GM23338 (cell line): ENCODE results near the gene NBPF26. TPM values are rescaled to one million over a fixed set of nuclear protein-coding genes. Genes with fewer than 3 reads are reported as not detected.
"Not testable (repeated sequence)": the region's sequence is repeated elsewhere in the genome, so short reads cannot be mapped to it uniquely, and the experiment has no call there.

Experiments used
- ATAC-seq: fragments of 200-7000 bp; cut with Tn5 transposase; 3 replicates; pipeline ENCODE4 v1.9.1; 2020
- DNase-seq: peaks from one replicate; pipeline ENCODE4 v3.0.0-alpha.2; 2015; ENCODE audit warnings: low spot score
- H2AFZ ChIP-seq: fragments of 200-600 bp; sonication (generic); 2 replicates; pipeline ENCODE4 v1.8.0; 2016; ENCODE audit warnings: antibody characterized with exemption, mild to moderate bottlenecking, moderate library complexity
- H3F3A ChIP-seq: fragments of 200-600 bp; sonication (generic); replicated peaks from 2 replicates; pipeline ENCODE4 v1.8.0; 2017; ENCODE audit warnings: antibody characterized with exemption, mixed run types, low read depth
- H3K27ac ChIP-seq: fragments of 200-600 bp; sonication (generic); 2 replicates; pipeline ENCODE4 v1.6.1; 2016; ENCODE audit warnings: low read depth
- H3K27me3 ChIP-seq: fragments of 200-600 bp; sonication (generic); 2 replicates; pipeline ENCODE4 v1.8.0; 2016; ENCODE audit warnings: mild to moderate bottlenecking, mixed run types, moderate library complexity; ENCODE audit not compliant: insufficient read depth
- H3K36me3 ChIP-seq: fragments of 200-600 bp; sonication (generic); 2 replicates; pipeline ENCODE4 v1.8.0; 2016; ENCODE audit warnings: mild to moderate bottlenecking; ENCODE audit not compliant: insufficient read depth
- H3K4me1 ChIP-seq: fragments of 200-600 bp; sonication (generic); 2 replicates; pipeline ENCODE4 v1.8.0; 2016; ENCODE audit warnings: mild to moderate bottlenecking, moderate library complexity; ENCODE audit not compliant: insufficient read depth
- H3K4me2 ChIP-seq: fragments of 200-600 bp; sonication (generic); 2 replicates; pipeline ENCODE4 v1.7.1; 2017; ENCODE audit warnings: mixed run types
- H3K4me3 ChIP-seq: fragments of 200-600 bp; sonication (generic); 2 replicates; pipeline ENCODE4 v1.6.1; 2016; ENCODE audit warnings: mixed run types
- H3K79me2 ChIP-seq: fragments of 200-600 bp; sonication (generic); replicated peaks from 2 replicates; pipeline ENCODE4 v1.8.0; 2017; ENCODE audit warnings: mild to moderate bottlenecking; ENCODE audit not compliant: insufficient read depth
- H3K9me2 ChIP-seq: fragments of 200-600 bp; sonication (generic); 2 replicates; pipeline ENCODE4 v1.8.0; 2017; ENCODE audit not compliant: insufficient read depth
- H4K20me1 ChIP-seq: fragments of 200-600 bp; sonication (generic); replicated peaks from 2 replicates; pipeline ENCODE4 v1.8.0; 2017; ENCODE audit warnings: mild to moderate bottlenecking; ENCODE audit not compliant: insufficient read depth
- H3K27ac Mint-ChIP-seq: 2 replicates; pipeline ENCODE4 v1.8.0; 2020; ENCODE audit warnings: inconsistent platforms, mild to moderate bottlenecking, moderate library complexity, mixed read lengths
- H3K27me3 Mint-ChIP-seq: 3 replicates; pipeline ENCODE4 v1.8.0; 2022; ENCODE audit warnings: low read depth, mild to moderate bottlenecking, moderate library complexity, mixed read lengths, inconsistent platforms; ENCODE audit not compliant: insufficient read depth, poor library complexity
- H3K36me3 Mint-ChIP-seq: 3 replicates; pipeline ENCODE4 v1.8.0; 2021; ENCODE audit warnings: low read depth, mild to moderate bottlenecking, inconsistent platforms, moderate library complexity, mixed read lengths
- H3K4me1 Mint-ChIP-seq: 3 replicates; pipeline ENCODE4 v1.8.0; 2020; ENCODE audit warnings: mild to moderate bottlenecking, inconsistent platforms, mixed read lengths
- H3K4me3 Mint-ChIP-seq: 3 replicates; pipeline ENCODE4 v1.8.0; 2021; ENCODE audit warnings: moderate library complexity, mild to moderate bottlenecking, inconsistent platforms, mixed read lengths
- H3K9me3 Mint-ChIP-seq: 3 replicates; pipeline ENCODE4 v1.8.0; 2020; ENCODE audit warnings: moderate library complexity, mild to moderate bottlenecking, inconsistent platforms, mixed read lengths
- CREB1 ChIP-seq: fragments of 250-450 bp; sonication (Bioruptor Pico); IDR thresholded peaks from 2 replicates; pipeline ENCODE4 v1.5.0; 2020; ENCODE audit warnings: low read depth, mild to moderate bottlenecking, moderate library complexity
- POLR2AphosphoS5 ChIP-seq: IDR thresholded peaks from 2 replicates; pipeline ENCODE4 v1.6.1; 2016; ENCODE audit warnings: antibody characterized with exemption, low read depth
- polyA plus RNA-seq: library from polyadenylated mRNA; unstranded; fragments of >200 nt; fragmentation: Nextera tagmentation; extraction: Ambion mirVana; gene quantifications from 2 replicates; pipeline ENCODE4 v1.2.1, GENCODE V29; 2016
- total RNA-seq: library from RNA; depleted of rRNA; stranded (reverse); fragments of >200 nt; shearing (Covaris generic); gene quantifications from 2 replicates; pipeline ENCODE4 v1.2.3, GENCODE V29; 2014
- TF ChIP-seq, protein P1 (sequence below): IDR thresholded peaks from 2 replicates; pipeline ENCODE4 v1.6.1; 2016; ENCODE audit warnings: antibody characterized with exemption

Gene NBPF26
- total and polyA plus RNA-seq, 2 experiments from 2014 or later = 1.8 to 6.8 TPM

DNA sequence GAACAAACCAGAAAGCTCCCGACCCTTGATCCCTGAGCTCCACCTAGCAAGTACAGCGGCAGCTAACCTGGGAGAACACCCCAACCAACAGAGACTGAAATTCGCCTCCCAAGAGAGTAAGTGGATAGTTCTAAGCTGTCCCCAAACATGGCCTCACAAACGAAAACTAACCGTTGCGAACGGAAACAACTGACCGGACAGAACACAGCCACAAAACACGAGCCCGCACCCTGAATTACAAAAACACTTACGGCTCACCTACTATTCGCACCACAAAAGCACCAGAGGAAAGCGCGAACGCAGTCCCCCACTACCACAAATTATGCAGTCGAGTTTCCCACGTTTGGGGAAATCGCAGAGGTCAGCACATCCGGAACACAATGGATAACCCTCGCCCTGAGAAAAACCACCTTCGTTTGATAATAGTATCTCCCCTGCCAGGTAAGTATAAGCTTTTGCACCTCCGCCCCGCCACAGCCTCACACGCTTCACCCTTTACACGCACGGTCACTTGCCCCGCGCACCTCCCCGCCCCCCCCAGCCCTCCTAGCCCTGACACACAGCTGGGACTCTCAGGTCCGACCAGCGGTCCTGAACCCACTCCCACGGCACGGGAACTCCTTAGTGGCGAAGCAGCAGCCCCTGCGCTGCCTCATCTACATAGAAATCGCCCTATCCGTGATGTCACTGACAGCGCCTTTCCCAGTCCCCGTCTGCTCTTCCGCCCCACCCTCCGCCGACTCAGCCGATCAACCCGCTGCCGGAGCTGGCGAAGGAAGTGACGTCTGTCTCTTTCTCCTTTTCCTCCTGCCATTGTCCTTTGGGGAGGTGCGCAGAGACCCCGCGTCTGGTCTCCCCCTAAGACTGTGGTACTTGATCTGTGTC, 127.0 kb downstream of the NBPF26 start:
- DNase-seq = peak; percentile 78
- peak overlapping the region; percentile 100 for H3K27ac Mint-ChIP-seq
- Histone ChIP-seq H3K4me3 (peak overlapping the region; percentile 39), H3K4me2 (0 out of 2 replicates have a peak overlapping the region, but pooled peaks have one; percentile 20)
- not testable (repeated sequence) for H3K9me3 Mint-ChIP-seq, H2AFZ ChIP-seq, H3K79me2 ChIP-seq, H3K36me3 Mint-ChIP-seq, H3K4me1 Mint-ChIP-seq, H4K20me1 ChIP-seq, H3K4me1 ChIP-seq, H3K9me2 ChIP-seq, H3K27me3 ChIP-seq, H3K36me3 ChIP-seq, H3K27me3 Mint-ChIP-seq, H3F3A ChIP-seq, H3K27ac ChIP-seq
- peak overlapping the region; percentile 64 for H3K4me3 Mint-ChIP-seq
- ATAC-seq = peak; percentile 91
- TF ChIP-seq, protein P1, sequence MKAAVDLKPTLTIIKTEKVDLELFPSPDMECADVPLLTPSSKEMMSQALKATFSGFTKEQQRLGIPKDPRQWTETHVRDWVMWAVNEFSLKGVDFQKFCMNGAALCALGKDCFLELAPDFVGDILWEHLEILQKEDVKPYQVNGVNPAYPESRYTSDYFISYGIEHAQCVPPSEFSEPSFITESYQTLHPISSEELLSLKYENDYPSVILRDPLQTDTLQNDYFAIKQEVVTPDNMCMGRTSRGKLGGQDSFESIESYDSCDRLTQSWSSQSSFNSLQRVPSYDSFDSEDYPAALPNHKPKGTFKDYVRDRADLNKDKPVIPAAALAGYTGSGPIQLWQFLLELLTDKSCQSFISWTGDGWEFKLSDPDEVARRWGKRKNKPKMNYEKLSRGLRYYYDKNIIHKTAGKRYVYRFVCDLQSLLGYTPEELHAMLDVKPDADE = peak; percentile 61
- TF ChIP-seq POLR2AphosphoS5 = peak; percentile 93
- peak; percentile 57 for TF ChIP-seq CREB1 (CRISPR knock-in tag)

DNA sequence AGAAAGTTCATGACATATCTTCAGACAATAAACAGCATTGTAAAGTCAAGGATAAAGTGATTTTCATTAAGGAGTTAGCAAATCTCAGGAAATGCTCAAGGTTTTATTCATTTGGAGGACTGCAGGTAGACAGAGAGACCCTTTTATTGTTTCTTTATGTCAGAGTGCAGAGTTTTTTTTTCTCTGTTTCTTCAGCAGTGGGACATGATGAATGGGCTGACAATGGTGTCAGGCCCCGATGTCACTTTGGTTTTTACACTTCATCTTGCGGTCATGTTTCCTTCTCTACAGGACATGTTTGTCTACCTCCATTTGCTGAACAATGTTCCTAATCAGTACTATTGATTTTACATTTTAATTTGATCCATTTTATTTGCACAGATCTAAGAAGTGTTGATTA, 134.4 kb downstream of the NBPF26 start:
- not testable (repeated sequence) for DNase-seq, H3K79me2 ChIP-seq, H3K27me3 Mint-ChIP-seq, H3K4me1 Mint-ChIP-seq, H3K4me2 ChIP-seq, H3K27ac ChIP-seq, H3K36me3 Mint-ChIP-seq, H2AFZ ChIP-seq, ATAC-seq, H3K27ac Mint-ChIP-seq, H3F3A ChIP-seq, H3K9me2 ChIP-seq, H3K4me3 Mint-ChIP-seq, H3K27me3 ChIP-seq, H4K20me1 ChIP-seq, H3K4me1 ChIP-seq, H3K4me3 ChIP-seq, H3K9me3 Mint-ChIP-seq, H3K36me3 ChIP-seq

DNA sequence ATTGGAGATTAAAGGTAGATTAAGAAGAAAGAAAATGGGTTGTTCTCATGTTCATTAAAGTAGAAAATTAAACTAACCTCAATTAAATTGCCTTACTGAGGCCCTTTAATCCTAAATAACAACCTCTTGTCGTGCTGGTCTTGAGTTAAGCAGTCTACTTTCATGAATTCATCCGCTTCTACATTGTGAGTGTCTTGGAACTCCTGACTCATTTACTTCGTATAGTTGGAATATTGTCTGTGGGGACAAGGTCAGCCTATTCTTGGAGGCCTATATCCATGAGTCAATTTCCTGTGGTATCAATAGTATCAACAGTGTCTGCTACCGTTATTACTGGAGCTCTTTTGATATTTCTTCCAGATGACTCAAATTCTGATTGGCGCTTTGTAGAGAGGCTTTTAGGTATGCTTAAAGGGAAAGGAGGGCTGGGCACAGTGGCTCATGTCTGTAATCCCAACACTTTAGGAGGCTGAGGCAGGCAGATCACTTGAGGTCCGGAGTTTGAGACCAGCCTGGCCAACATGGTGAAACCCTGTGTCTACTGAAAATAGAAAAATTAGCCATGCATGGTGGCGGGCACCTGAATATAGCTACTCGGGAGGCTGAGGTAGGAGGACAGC, 136.0 kb downstream of the NBPF26 start:
- not testable (repeated sequence) for H3K4me1 Mint-ChIP-seq, H3K27ac ChIP-seq, H3K9me2 ChIP-seq, H3K27ac Mint-ChIP-seq, H3K36me3 ChIP-seq, H3K4me3 ChIP-seq, H3K79me2 ChIP-seq, H3K4me2 ChIP-seq, H3K27me3 Mint-ChIP-seq, H3K4me1 ChIP-seq, H4K20me1 ChIP-seq, H3K27me3 ChIP-seq, H3F3A ChIP-seq, H3K36me3 Mint-ChIP-seq, H2AFZ ChIP-seq, DNase-seq, H3K4me3 Mint-ChIP-seq, H3K9me3 Mint-ChIP-seq, ATAC-seq

DNA sequence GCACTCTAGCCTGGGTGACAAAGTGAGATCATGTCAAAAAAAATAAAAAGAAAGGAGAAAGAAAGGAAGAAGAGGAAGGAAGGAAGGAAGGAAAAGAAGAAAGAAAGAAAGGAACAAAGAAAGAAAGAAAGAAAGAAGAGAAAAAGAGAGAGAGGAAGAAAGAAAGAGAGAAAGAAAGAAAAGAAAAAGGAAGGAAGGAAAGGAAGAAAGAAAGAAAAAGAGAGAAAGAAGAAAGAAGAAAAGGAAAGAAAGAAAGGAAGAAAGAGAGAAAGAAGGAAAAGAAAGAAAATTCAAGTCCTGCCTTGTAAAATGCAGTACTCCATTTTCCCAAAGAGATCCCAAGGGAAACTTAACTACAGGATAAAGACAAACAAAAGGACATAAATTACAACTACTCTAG, 154.5 kb downstream of the NBPF26 start:
- H3K27ac ChIP-seq, ATAC-seq, H3K9me2 ChIP-seq, H3K4me1 ChIP-seq, H3F3A ChIP-seq, H3K79me2 ChIP-seq, H3K4me3 Mint-ChIP-seq, H3K27me3 ChIP-seq, H3K27me3 Mint-ChIP-seq, H2AFZ ChIP-seq, H3K27ac Mint-ChIP-seq, H3K9me3 Mint-ChIP-seq, H3K36me3 Mint-ChIP-seq, H3K4me3 ChIP-seq, H3K36me3 ChIP-seq, H3K4me1 Mint-ChIP-seq, H4K20me1 ChIP-seq, H3K4me2 ChIP-seq, DNase-seq: not testable (repeated sequence)

DNA sequence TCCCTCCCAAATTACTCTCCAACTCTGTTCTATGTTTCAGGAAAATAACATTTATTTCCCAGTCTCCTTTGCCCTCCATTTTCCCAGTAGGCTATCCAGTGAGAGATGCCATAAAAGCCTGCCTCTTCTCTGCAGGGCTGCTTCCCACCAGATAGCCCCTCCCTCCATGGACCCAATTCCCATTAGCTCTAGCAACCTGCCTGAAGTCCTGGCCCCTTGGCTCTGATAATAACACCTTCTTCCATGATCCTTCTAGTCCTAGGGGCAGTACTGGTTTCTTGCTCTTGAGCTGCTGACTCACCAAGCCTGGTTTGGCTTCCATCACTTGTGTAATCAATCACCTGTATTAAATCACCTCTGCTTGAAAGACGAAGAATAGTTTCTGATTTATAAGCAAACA, 156.3 kb downstream of the NBPF26 start:
- not testable (repeated sequence) for H3F3A ChIP-seq, H3K4me2 ChIP-seq, H3K36me3 ChIP-seq, H3K4me1 Mint-ChIP-seq, H3K4me1 ChIP-seq, H3K9me3 Mint-ChIP-seq, H2AFZ ChIP-seq, H3K79me2 ChIP-seq, H3K27ac Mint-ChIP-seq, ATAC-seq, H3K4me3 Mint-ChIP-seq, H4K20me1 ChIP-seq, H3K36me3 Mint-ChIP-seq, H3K27ac ChIP-seq, H3K27me3 ChIP-seq, H3K27me3 Mint-ChIP-seq, H3K9me2 ChIP-seq, H3K4me3 ChIP-seq
- peak; percentile 21 for DNase-seq

DNA sequence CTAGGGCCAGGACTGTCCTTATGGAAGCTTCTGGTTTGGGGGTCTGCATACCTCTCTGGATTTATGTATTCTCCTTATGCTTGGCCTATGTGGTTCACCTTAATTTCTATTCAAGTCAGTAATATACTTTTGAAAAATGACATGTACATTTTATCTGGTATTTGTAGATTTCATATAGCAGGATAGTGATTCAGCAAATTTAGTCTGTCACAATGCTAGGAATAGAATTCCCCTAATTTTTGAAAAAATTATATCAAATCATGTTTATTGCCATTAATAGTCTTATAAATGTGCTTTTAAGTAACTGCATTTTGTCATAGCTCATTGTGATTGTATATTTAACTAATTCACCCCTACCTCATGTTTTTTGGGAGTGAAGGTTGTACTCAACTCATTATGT, 158.2 kb downstream of the NBPF26 start:
- H3K4me3 Mint-ChIP-seq, H3K36me3 Mint-ChIP-seq, H3K4me1 Mint-ChIP-seq: not testable (repeated sequence)

More for the DNA sequence above, 158.2 kb downstream of the NBPF26 start:
- not testable (repeated sequence) for H2AFZ ChIP-seq, H3K9me3 Mint-ChIP-seq, H3K4me2 ChIP-seq, H3K36me3 ChIP-seq, DNase-seq, H3K27ac Mint-ChIP-seq, H3K27me3 Mint-ChIP-seq, ATAC-seq, H3K27ac ChIP-seq, H3K27me3 ChIP-seq, H3K79me2 ChIP-seq, H3K4me1 ChIP-seq, H3K4me3 ChIP-seq, H3K9me2 ChIP-seq, H3F3A ChIP-seq, H4K20me1 ChIP-seq
